Type B pancreatic cell (in vitro differentiated cells): ENCODE results near the gene EPHA3. TPM values are rescaled to one million over a fixed set of nuclear protein-coding genes. Genes with fewer than 3 reads are reported as not detected.

Experiments
- DNase-seq: peaks from one replicate; pipeline ENCODE4 v3.0.0; 2021; ENCODE audit warnings: mixed read lengths; ENCODE audit not compliant: unreplicated experiment; ENCODE audit errors: extremely low spot score
- H3K27ac Mint-ChIP-seq: 2 replicates; pipeline ENCODE4 v1.8.0; 2021; ENCODE audit warnings: mild to moderate bottlenecking, mixed read lengths
- H3K27me3 Mint-ChIP-seq: 2 replicates; pipeline ENCODE4 v1.8.0; 2021; ENCODE audit warnings: mixed read lengths
- H3K36me3 Mint-ChIP-seq: 2 replicates; pipeline ENCODE4 v1.8.0; 2021; ENCODE audit warnings: mixed read lengths
- H3K4me1 Mint-ChIP-seq: one replicate; pipeline ENCODE4 v1.8.0; 2021; ENCODE audit warnings: mixed read lengths; ENCODE audit not compliant: unreplicated experiment
- H3K4me3 Mint-ChIP-seq: 2 replicates; pipeline ENCODE4 v1.8.0; 2021; ENCODE audit warnings: mild to moderate bottlenecking, mixed read lengths
- H3K9me3 Mint-ChIP-seq: 2 replicates; pipeline ENCODE4 v1.8.0; 2021; ENCODE audit warnings: mixed read lengths
- CTCF ChIP-seq: fragments of 200-600 bp; sonication (generic); conservative IDR thresholded peaks from 2 replicates; pipeline ENCODE4 v1.5.0; 2021; ENCODE audit warnings: antibody characterized with exemption, mild to moderate bottlenecking
- total RNA-seq: library from RNA; stranded (reverse); gene quantifications from 2 replicates; pipeline ENCODE4 v1.2.1, GENCODE V29; 2021; ENCODE audit warnings: low replicate concordance

The EPHA3 gene
- total RNA-seq, 1 donor from 2014 or later = 30.3 TPM

DNA sequence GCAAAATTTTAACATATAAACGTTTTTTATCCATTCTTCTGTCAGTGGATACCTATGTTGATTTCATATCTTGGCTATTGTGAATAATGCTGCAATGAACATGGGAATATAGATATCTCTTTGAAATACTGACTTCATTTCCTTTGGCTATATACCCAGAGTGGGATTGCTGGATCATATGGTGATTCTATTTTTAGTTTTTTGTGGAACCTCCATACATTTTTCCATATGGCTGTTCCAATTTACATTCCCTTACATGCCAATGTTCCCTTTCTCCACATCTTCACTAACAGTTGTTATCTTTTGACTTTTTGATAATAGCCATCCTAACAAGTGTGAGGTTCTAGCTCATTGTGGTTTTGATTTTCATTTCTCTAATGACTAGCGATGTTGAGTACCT lies 344.6 kb downstream of the EPHA3 start:
- Mint-ChIP-seq H3K27ac (no peak overlapping the region), H3K4me3 (no peak overlapping the region), H3K27me3 (no peaks in the 10 kb centered on the region), H3K4me1 (peaks cover 5% of the 10 kb centered on the region), H3K36me3 (no peaks in the 10 kb centered on the region), H3K9me3 (no peaks in the 10 kb centered on the region)
- TF ChIP-seq CTCF = no peak
- DNase-seq = no peak

GRCh38 chr3:89455240-89455639 lies 347.8 kb downstream of the EPHA3 start:
- no peak overlapping the region for H3K27ac Mint-ChIP-seq

GRCh38 chr3:89467898-89468363 lies 360.5 kb downstream of the EPHA3 start:
- Mint-ChIP-seq H3K4me1 (peaks cover 9% of the 10 kb centered on the region), H3K27me3 (no peaks in the 10 kb centered on the region), H3K4me3 (no peak overlapping the region), H3K9me3 (no peaks in the 10 kb centered on the region), H3K27ac (no peak overlapping the region), H3K36me3 (no peaks in the 10 kb centered on the region)
- no peak for DNase-seq
- TF ChIP-seq CTCF = no peak

More at GRCh38 chr3:89455240-89455639, 347.8 kb downstream of the EPHA3 start:
- TF ChIP-seq CTCF = no peak
- Mint-ChIP-seq H3K36me3 (no peaks in the 10 kb centered on the region), H3K4me3 (no peak overlapping the region), H3K4me1 (peaks cover 5% of the 10 kb centered on the region), H3K9me3 (no peaks in the 10 kb centered on the region), H3K27me3 (no peaks in the 10 kb centered on the region)
- no peak for DNase-seq

- peaks cover 9% of the 10 kb centered on the region for H3K4me1 Mint-ChIP-seq
- no peak overlapping the region for H3K4me3 Mint-ChIP-seq
- H3K27me3 Mint-ChIP-seq = no peaks in the 10 kb centered on the region
- H3K36me3 Mint-ChIP-seq = no peaks in the 10 kb centered on the region
- TF ChIP-seq CTCF = no peak
- H3K9me3 Mint-ChIP-seq = no peaks in the 10 kb centered on the region
- H3K27ac Mint-ChIP-seq = no peak overlapping the region
- no peak for DNase-seq
Measured at GRCh38 chr3:89472101-89472500, 364.7 kb downstream of the EPHA3 start.

DNA sequence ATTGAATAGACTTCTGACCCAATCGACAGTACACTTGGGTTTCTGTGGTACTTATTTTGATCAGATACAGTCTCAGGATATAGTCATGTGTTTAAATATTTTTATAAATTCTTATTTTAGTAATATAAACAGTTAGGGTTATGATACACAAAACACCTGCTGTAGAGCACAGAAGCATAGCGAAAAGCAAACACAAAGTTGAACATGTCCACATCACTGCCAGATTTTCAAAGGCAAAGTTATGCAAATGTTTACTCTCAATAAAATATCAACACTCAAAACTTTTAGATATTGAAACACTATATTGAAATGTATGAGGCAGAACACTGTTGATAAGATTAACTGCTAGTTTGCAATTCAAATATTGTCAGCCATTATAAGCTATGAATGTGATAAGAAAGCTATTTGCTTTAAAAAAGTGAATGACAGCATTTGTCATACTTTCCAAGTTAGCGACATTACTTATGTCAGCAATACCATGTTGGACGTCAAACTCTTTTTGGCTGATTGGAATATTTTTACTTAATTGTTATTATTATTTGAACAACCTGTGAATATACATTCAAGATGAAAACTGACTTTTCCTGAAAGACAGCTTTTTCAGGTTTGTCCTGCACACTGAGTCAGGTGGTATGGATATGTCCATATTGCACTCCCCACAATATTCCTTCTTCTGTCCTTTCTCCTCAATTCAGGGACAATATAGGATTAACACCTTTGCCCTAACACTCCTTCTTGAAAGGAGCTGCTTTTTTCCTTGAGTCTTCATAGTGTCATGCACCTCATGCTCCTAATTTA lies 367.1 kb downstream of the EPHA3 start:
- H3K4me3 Mint-ChIP-seq = no peak overlapping the region
- DNase-seq = no peak
- H3K27me3 Mint-ChIP-seq = no peaks in the 10 kb centered on the region
- TF ChIP-seq CTCF = no peak
- H3K36me3 Mint-ChIP-seq = peaks cover 7% of the 10 kb centered on the region
- peaks cover 7% of the 10 kb centered on the region for H3K9me3 Mint-ChIP-seq
- H3K27ac Mint-ChIP-seq = no peak overlapping the region
- no peaks in the 10 kb centered on the region for H3K4me1 Mint-ChIP-seq
